GM12873 (cell line): ENCODE data around the gene PDE3B.

Experiments used
- CTCF ChIP-seq: IDR thresholded peaks from 2 replicates; pipeline ENCODE4 v1.5.1; 2012; ENCODE audit warnings: low read depth, mild to moderate bottlenecking, moderate library complexity, low read length, control low read depth; ENCODE audit not compliant: insufficient read depth; ENCODE audit errors: missing control alignments

The PDE3B gene

GRCh38 chr11:14821031-14821430, 177.4 kb downstream of the PDE3B start:
- TF ChIP-seq CTCF, result no peak

GRCh38 chr11:14826600-14826999, 183.0 kb downstream of the PDE3B start:
- no peak for TF ChIP-seq CTCF

GRCh38 chr11:14835496-14836492, 192.2 kb downstream of the PDE3B start:
- no peak for TF ChIP-seq CTCF

- no peak for TF ChIP-seq CTCF
Measured at GRCh38 chr11:14842002-14842401, 198.4 kb downstream of the PDE3B start.

- no peak for TF ChIP-seq CTCF
Measured at GRCh38 chr11:14852571-14853177, 209.1 kb downstream of the PDE3B start.

GRCh38 chr11:14854057-14854456, 210.5 kb downstream of the PDE3B start:
- TF ChIP-seq CTCF, result no peak

- TF ChIP-seq CTCF, result no peak
Measured at GRCh38 chr11:14855890-14856289, 212.3 kb downstream of the PDE3B start.
